Neural progenitor cell (in vitro differentiated cells): ENCODE measurements around the gene TRIM28. TPM values are rescaled to one million over a fixed set of nuclear protein-coding genes. Genes with fewer than 3 reads are reported as not detected.
"Not testable (repeated sequence)": the region's sequence is repeated elsewhere in the genome, so short reads cannot be mapped to it uniquely, and the experiment has no call there.

Experiments used
- DNase-seq: peaks from one replicate; pipeline ENCODE4 v3.0.0-alpha.2; 2016; ENCODE audit warnings: low spot score
- H2AFZ ChIP-seq: fragments of 200-600 bp; sonication (generic); replicated peaks from 2 replicates; pipeline ENCODE4 v1.6.1; 2016; ENCODE audit warnings: antibody characterized with exemption
- H3F3A ChIP-seq: fragments of 200-600 bp; sonication (generic); 2 replicates; pipeline ENCODE4 v1.6.1; 2016; ENCODE audit warnings: antibody characterized with exemption, low read depth
- H3K27ac ChIP-seq: fragments of 200-600 bp; sonication (generic); 2 replicates; pipeline ENCODE4 v1.5.1; 2016; ENCODE audit warnings: mild to moderate bottlenecking
- H3K27me3 ChIP-seq: fragments of 200-600 bp; sonication (generic); 2 replicates; pipeline ENCODE4 v1.6.1; 2016; ENCODE audit warnings: mild to moderate bottlenecking, moderate library complexity
- H3K36me3 ChIP-seq: fragments of 200-600 bp; sonication (generic); 2 replicates; pipeline ENCODE4 v1.5.1; 2016
- H3K4me1 ChIP-seq: fragments of 200-600 bp; sonication (generic); 2 replicates; pipeline ENCODE4 v1.6.1; 2016; ENCODE audit warnings: mixed run types
- H3K4me2 ChIP-seq: fragments of 200-600 bp; sonication (generic); 2 replicates; pipeline ENCODE4 v1.6.1; 2016
- H3K4me3 ChIP-seq: fragments of 200-600 bp; sonication (generic); 2 replicates; pipeline ENCODE4 v1.5.1; 2016
- H3K79me2 ChIP-seq: fragments of 200-600 bp; sonication (generic); 2 replicates; pipeline ENCODE4 v1.6.1; 2016; ENCODE audit warnings: low read depth
- H3K9ac ChIP-seq: fragments of 200-600 bp; sonication (generic); 2 replicates; pipeline ENCODE4 v1.6.1; 2016
- H3K9me3 ChIP-seq: fragments of 200-600 bp; sonication (generic); 2 replicates; pipeline ENCODE4 v1.5.1; 2016; ENCODE audit warnings: low read depth
- H4K20me1 ChIP-seq: fragments of 200-600 bp; sonication (generic); 2 replicates; pipeline ENCODE4 v1.6.1; 2016; ENCODE audit warnings: low read depth
- H3K27ac Mint-ChIP-seq: 3 replicates; pipeline ENCODE4 v1.8.0; 2021; ENCODE audit warnings: mixed read lengths
- H3K27me3 Mint-ChIP-seq: 2 replicates; pipeline ENCODE4 v1.8.0; 2022; ENCODE audit warnings: low read depth, mild to moderate bottlenecking, inconsistent platforms, moderate library complexity, mixed read lengths; ENCODE audit not compliant: insufficient read depth
- H3K36me3 Mint-ChIP-seq: 3 replicates; pipeline ENCODE4 v1.8.0; 2021; ENCODE audit warnings: mixed read lengths
- H3K4me1 Mint-ChIP-seq: 3 replicates; pipeline ENCODE4 v1.8.0; 2021; ENCODE audit warnings: mixed read lengths
- H3K4me3 Mint-ChIP-seq: 3 replicates; pipeline ENCODE4 v1.8.0; 2021; ENCODE audit warnings: mild to moderate bottlenecking, moderate library complexity, mixed read lengths
- H3K9me3 Mint-ChIP-seq: 3 replicates; pipeline ENCODE4 v1.8.0; 2020; ENCODE audit warnings: mixed read lengths
- EZH2 ChIP-seq: fragments of 200-600 bp; sonication (generic); IDR thresholded peaks from 2 replicates; pipeline ENCODE4 v1.6.1; 2017; ENCODE audit warnings: antibody characterized with exemption, mild to moderate bottlenecking, moderate library complexity
- EZH2phosphoT487 ChIP-seq: fragments of 200-600 bp; sonication (generic); IDR thresholded peaks from 2 replicates; pipeline ENCODE4 v1.6.1; 2017; ENCODE audit warnings: antibody characterized with exemption
- total RNA-seq: library from RNA; depleted of rRNA; stranded (reverse); fragments of >200 nt; gene quantifications from 2 replicates; pipeline ENCODE4 v1.2.3, GENCODE V29; 2015; ENCODE audit warnings: low replicate concordance
- TF ChIP-seq, protein P1 (sequence below): fragments of 200-600 bp; sonication (generic); IDR thresholded peaks from 2 replicates; pipeline ENCODE4 v1.5.1; 2017; ENCODE audit warnings: antibody characterized with exemption, mild to moderate bottlenecking

Gene TRIM28
- total RNA-seq, 1 donor from 2014 or later, result 390 TPM

DNA sequence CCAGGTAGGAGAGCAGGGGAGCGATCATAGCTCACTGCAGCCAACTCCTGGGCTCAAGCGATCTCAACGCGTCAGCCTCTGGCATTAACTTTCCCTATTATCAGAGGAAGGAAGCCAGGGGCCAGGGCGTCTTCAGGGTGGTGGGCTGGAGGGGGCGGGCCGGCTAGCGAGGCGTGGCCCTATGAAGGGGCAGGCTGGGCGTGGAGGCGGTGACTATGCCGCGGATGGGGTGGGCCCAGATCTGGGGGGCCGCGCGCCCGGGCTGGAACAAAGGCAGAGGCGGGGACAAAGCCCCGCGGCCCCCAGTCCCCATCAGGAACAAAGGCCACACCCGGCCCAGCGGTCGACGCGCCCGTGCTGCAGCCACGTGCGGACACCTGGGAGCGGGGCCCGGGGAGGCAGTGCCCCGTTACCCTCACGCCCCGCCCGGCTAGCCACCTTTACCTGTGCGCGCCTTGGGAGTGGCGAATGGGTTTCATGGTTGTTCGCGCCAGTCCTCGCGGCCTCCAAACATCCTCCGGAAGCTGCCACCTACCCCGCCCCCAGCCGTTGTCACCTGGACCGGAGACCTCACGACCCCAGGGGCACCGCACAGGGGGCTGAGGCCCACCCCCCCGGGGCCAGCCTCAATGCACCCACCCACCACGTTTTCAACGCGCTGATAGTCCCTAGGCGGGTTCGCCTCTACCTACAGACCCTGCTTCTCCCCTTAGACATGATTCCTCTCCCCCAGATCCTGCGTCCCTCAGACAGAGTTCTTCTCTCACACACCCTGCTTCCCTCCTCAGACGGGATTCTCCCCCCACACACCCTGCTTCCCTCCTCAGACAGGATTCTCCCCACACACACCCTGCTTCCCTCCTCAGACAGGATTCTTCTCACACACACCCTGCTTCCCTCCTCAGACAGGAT, 5.4 kb upstream of the TRIM28 start:
- Histone ChIP-seq H3K9ac (no peak overlapping the region), H3K27me3 (peaks cover 42% of the 10 kb centered on the region), H2AFZ (peak overlapping the region; percentile 61), H3K4me1 (peaks cover 4% of the 10 kb centered on the region), H3K27ac (peak overlapping the region; percentile 73), H4K20me1 (no peaks in the 10 kb centered on the region), H3K4me2 (peak overlapping the region; percentile 83), H3K79me2 (no peaks in the 10 kb centered on the region), H3K9me3 (no peaks in the 10 kb centered on the region), H3F3A (peaks cover 21% of the 10 kb centered on the region), H3K4me3 (peak overlapping the region; percentile 54), H3K36me3 (no peaks in the 10 kb centered on the region)
- Mint-ChIP-seq H3K9me3 (no peaks in the 10 kb centered on the region), H3K36me3 (no peaks in the 10 kb centered on the region), H3K4me1 (peaks cover 8% of the 10 kb centered on the region), H3K27me3 (peaks cover 16% of the 10 kb centered on the region), H3K4me3 (peak overlapping the region; percentile 84), H3K27ac (peak overlapping the region; percentile 72)
- TF ChIP-seq, protein P1, sequence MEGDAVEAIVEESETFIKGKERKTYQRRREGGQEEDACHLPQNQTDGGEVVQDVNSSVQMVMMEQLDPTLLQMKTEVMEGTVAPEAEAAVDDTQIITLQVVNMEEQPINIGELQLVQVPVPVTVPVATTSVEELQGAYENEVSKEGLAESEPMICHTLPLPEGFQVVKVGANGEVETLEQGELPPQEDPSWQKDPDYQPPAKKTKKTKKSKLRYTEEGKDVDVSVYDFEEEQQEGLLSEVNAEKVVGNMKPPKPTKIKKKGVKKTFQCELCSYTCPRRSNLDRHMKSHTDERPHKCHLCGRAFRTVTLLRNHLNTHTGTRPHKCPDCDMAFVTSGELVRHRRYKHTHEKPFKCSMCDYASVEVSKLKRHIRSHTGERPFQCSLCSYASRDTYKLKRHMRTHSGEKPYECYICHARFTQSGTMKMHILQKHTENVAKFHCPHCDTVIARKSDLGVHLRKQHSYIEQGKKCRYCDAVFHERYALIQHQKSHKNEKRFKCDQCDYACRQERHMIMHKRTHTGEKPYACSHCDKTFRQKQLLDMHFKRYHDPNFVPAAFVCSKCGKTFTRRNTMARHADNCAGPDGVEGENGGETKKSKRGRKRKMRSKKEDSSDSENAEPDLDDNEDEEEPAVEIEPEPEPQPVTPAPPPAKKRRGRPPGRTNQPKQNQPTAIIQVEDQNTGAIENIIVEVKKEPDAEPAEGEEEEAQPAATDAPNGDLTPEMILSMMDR, result no peak
- no peak for TF ChIP-seq EZH2phosphoT487
- TF ChIP-seq EZH2, result no peak
- peak; percentile 92 for DNase-seq

DNA sequence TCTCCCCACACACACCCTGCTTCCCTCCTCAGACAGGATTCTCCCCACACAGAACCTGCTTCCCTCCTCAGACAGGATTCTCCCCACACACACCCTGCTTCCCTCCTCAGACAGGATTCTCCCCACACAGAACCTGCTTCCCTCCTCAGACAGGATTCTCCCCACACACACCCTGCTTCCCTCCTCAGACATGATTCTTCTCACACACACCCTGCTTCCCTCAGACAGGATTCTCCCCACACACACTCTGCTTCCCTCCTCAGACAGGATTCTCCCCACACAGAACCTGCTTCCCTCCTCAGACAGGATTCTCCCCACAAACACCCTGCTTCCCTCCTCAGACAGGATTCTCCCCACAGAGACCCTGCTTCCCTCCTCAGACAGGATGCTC, 4.7 kb upstream of the TRIM28 start:
- not testable (repeated sequence) for H3K27ac ChIP-seq, DNase-seq, H3K36me3 ChIP-seq, H3K4me1 ChIP-seq, H2AFZ ChIP-seq, H3K9me3 Mint-ChIP-seq, H3K9ac ChIP-seq, H3K36me3 Mint-ChIP-seq, H3K4me2 ChIP-seq, H3K9me3 ChIP-seq, H3K79me2 ChIP-seq, H3K4me3 ChIP-seq, H3K27ac Mint-ChIP-seq, H4K20me1 ChIP-seq
- Histone ChIP-seq H3K27me3 (peaks cover 42% of the 10 kb centered on the region), H3F3A (peaks cover 26% of the 10 kb centered on the region)
- Mint-ChIP-seq H3K27me3 (peaks cover 21% of the 10 kb centered on the region), H3K4me3 (peak overlapping the region; percentile 33), H3K4me1 (peaks cover 13% of the 10 kb centered on the region)

DNA sequence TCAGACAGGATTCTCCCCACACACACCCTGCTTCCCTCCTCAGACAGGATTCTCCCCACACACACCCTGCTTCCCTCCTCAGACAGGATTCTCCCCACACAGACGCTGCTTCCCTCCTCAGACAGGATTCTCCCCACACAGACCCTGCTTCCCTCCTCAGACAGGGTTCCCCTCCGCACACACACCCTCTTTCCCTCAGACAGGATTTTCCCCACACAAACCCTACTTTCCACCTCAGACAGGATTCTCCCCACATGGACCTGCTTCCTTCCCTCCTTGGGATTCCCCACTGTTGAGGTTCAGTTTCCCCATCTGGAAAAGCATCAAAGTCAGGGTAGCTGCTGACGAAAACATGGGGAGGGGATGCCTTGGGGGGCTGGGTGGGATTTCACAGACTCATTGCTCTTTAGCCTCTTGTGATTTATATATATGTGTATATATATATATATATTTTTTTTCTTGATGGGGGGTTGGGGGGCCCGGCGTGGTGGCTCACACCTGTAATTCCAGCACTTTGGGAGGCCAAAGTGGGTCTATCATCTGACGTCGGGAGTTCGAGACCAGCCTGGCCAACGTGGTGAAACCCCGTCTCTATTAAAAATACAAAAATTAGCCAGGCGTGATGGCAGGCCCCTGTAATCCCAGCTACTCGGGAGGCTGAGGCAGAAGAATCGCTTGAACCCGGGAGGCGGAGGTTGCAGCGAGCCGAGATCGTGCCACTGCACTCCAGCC, 1.1 kb upstream of the TRIM28 start:
- peak overlapping the region; percentile 74 for H3K4me3 Mint-ChIP-seq
- Histone ChIP-seq H3F3A (peaks cover 46% of the 10 kb centered on the region), H3K4me1 (peaks cover 14% of the 10 kb centered on the region), H3K4me3 (peak overlapping the region; percentile 99), H3K4me2 (peak overlapping the region; percentile 70), H3K79me2 (peaks cover 33% of the 10 kb centered on the region), H4K20me1 (peaks cover 32% of the 10 kb centered on the region), H3K27ac (peak overlapping the region; percentile 94), H3K27me3 (peaks cover 42% of the 10 kb centered on the region)
- not testable (repeated sequence) for H3K9ac ChIP-seq, DNase-seq, H3K9me3 ChIP-seq, H3K27ac Mint-ChIP-seq, H2AFZ ChIP-seq, H3K9me3 Mint-ChIP-seq, H3K36me3 ChIP-seq
- peaks cover 21% of the 10 kb centered on the region for H3K36me3 Mint-ChIP-seq
- peaks cover 27% of the 10 kb centered on the region for H3K4me1 Mint-ChIP-seq
- H3K27me3 Mint-ChIP-seq, result peaks cover 30% of the 10 kb centered on the region

DNA sequence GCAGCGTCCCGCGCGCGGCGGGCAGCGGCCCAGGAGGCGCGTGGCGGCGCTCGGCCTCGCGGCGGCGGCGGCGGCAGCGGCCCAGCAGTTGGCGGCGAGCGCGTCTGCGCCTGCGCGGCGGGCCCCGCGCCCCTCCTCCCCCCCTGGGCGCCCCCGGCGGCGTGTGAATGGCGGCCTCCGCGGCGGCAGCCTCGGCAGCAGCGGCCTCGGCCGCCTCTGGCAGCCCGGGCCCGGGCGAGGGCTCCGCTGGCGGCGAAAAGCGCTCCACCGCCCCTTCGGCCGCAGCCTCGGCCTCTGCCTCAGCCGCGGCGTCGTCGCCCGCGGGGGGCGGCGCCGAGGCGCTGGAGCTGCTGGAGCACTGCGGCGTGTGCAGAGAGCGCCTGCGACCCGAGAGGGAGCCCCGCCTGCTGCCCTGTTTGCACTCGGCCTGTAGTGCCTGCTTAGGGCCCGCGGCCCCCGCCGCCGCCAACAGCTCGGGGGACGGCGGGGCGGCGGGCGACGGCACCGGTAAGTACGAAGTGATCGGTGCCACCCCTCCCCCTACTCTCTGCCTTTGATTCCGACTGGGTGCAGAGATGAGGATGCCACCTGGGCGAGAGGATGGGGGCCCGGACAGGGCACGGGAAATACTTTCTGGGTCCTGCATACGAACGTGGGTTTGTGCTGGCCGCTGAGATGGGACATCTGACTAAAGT, 874 bp downstream of the TRIM28 start:
- H3K4me3 ChIP-seq, result peak overlapping the region; percentile 99

More for the DNA sequence above, 874 bp downstream of the TRIM28 start:
- Histone ChIP-seq H3F3A (peaks cover 52% of the 10 kb centered on the region), H4K20me1 (peaks cover 51% of the 10 kb centered on the region), H3K9me3 (no peaks in the 10 kb centered on the region), H2AFZ (no peak overlapping the region), H3K4me2 (peak overlapping the region; percentile 99), H3K4me1 (peaks cover 12% of the 10 kb centered on the region), H3K79me2 (peaks cover 51% of the 10 kb centered on the region), H3K9ac (peak overlapping the region; percentile 91), H3K27ac (peak overlapping the region; percentile 94), H3K27me3 (peaks cover 31% of the 10 kb centered on the region), H3K36me3 (no peaks in the 10 kb centered on the region)
- Mint-ChIP-seq H3K27me3 (peaks cover 18% of the 10 kb centered on the region), H3K36me3 (peaks cover 26% of the 10 kb centered on the region), H3K9me3 (no peaks in the 10 kb centered on the region), H3K27ac (peak overlapping the region; percentile 50), H3K4me1 (peaks cover 21% of the 10 kb centered on the region), H3K4me3 (peak overlapping the region; percentile 99)
- peak; percentile 90 for DNase-seq
- TF ChIP-seq, protein P1, result no peak
- no peak for TF ChIP-seq EZH2phosphoT487
- no peak for TF ChIP-seq EZH2
